GM18867 (cell line): ENCODE data around the gene ZNF609.
A peak's percentile ranks its signal among the peaks of the same experiment; 100 is the strongest.
"Not testable (repeated sequence)": the region's sequence is repeated elsewhere in the genome, so short reads cannot be mapped to it uniquely, and the experiment has no call there.

Experiments
- ATAC-seq: cut with Tn5 transposase; IDR thresholded peaks from one replicate; pipeline ENCODE4 v1.9.1; 2021; ENCODE audit warnings: mild to moderate bottlenecking, moderate library complexity; ENCODE audit not compliant: unreplicated experiment

Gene ZNF609

DNA sequence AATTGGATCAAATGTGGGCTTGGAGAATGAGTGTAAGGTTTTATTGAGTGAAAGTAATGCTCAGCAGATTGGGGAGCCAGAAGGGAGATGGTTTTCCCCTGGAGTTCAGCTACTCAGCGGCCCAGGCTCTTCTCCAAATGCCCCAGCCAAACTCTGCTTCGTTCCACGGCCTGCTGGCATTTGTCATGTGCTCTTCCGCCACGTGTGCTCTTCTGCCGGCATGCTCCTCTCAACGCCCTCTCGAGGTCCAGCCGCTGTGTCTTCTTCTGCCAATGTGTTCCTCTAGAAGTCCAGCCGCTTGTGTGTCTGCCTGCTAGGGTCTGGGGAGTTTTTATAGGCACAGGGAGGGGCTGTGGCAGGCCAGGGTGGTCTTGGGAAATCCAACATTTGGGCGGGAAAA lies 158.2 kb downstream of the ZNF609 start:
- no peak for ATAC-seq

DNA sequence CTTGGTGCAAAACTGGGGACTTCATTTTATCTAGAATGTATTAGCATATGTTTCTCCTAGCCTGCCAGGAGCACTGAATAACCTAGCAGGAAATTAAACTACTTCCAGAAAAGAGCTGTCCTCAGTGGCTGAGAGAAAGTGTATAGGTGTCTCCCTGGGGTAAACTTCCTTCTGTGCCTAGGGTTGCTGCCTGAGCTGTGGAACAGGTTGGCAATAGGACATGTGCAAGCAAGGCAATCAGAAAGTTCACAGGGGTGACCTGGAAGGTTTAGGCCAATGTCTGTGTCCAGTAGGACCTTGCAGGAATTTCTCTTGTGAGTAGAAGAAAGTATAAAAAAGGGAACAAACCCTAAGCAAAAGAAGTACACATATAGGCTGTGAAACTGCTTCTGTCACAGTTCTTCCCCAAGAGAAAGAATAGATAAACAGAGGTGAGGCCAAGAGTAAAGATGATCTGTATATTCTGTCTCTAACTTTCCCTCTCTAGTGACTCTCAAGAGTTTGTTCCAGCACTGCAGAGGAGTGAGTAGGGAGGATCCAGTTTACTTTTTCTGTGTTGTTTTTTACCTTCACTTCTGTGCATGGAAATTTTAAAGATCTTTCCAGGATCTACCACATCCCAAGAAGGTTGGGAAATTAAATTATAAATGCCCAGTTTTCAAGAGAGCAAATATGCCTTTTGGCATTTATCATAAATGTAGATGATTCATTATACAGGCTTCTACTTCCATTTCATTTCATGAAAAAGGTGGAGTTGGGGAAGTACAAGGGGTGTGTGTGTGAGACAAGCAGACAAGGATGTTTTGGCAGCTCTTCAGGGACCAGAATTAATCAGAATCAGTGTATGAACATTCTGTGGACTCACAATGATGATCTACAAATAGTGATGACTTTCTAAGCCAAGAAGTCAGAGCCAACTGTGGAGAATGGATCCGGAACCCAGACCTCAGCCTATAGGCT lies 159.8 kb downstream of the ZNF609 start:
- ATAC-seq = no peak

DNA sequence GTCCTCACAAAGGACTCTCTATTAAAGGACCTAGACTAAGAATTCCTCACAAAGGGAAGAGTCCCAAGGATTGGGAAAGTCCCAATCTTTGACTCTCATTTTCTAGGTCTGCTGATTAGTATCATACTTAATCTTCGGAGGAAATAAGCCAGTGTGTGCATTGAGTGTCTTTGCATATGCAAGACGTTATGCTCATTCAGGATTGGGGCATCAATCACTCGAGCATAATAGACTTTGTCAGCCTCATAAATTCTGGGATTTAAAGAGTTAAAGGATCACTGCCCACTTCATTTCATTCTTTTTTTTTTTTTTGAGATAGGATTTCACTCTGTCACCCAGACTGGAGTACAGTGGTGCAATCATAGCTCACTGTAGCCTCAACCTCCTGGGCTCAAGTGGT lies 160.7 kb downstream of the ZNF609 start:
- ATAC-seq = no peak

DNA sequence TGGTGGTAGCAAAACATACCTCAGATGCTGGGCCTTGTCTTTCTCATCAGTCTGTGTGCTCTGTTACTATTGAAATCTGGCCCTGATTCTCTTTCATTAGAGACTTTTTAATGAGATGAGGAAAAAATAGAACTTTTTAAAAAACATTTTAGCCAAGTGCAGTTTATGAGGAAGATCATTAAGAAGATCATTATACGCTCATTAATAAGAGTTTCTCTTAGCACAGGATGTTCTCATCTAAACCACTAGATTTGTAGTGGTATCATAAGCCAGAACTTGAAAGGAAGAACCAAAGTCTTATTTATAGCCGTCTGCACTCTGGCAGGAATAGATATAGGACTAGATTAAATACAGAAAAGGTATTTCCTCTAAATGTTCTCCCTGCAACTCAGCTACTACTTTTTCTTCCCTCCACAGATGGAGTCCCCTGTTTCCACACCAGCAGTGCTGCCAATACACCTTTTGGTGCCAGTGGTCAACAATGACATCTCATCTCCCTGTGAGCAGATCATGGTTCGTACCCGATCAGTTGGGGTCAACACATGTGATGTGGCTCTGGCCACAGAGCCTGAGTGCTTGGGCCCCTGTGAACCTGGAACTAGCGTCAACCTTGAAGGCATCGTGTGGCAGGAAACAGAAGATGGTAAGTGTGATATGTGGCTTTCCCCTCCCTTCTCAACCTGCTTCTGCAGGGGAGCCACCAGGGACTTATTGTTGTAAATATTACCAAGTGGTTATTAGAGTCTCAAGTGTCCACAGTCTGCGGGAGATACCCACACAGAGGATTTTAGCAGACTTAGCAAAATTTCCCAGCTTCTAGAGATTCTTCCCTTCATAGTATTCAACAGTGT lies 162.3 kb downstream of the ZNF609 start:
- ATAC-seq = peak; percentile 81

DNA sequence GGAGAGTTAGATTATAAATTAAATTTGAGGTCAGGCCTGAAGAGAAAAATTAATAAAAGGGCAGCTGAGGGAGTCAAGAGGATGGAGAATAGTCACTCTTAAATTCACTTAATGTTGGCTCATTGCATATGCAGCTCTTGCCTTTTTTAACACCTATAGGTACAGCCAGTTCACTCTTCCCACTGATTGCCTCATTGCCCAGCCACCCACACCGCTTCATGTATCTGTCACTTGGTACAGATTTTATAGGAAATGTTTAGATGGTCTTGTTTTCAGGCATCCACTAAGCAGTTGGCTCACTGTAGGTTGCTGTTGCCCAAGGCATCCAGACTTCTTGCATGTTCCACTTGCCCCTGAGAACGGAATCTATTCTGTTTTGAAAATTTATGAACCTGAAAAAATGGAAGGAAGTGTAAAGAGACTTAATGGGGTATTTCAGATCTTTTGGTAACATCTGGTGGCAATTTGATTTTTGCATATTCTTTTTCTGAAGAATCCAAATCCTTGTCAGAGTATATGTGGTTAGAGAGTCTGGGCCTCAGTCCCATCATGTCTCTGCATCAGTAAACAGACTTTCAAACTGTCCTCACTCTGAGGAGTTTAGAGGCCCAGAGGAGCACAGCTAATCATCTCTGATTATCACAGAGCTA lies 163.1 kb downstream of the ZNF609 start:
- ATAC-seq = no peak

DNA sequence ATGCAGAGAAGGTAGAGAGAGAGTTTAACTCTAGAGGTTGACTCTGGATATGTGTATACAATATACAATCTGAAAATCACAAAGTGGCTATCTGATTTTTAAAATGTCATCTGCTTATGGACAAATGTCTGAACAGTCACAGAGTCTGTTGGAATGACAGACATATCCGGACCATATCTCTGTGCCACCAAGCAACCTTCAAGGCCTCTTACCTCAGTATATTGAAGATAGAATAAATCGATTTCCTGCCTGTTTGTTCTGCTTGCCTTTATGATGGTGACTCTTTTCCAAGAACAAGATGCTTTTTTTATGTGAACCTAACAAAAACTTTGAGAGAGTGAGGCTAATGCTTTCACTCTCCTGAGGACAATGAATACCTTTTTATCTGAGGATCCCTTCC lies 163.9 kb downstream of the ZNF609 start:
- ATAC-seq = no peak

DNA sequence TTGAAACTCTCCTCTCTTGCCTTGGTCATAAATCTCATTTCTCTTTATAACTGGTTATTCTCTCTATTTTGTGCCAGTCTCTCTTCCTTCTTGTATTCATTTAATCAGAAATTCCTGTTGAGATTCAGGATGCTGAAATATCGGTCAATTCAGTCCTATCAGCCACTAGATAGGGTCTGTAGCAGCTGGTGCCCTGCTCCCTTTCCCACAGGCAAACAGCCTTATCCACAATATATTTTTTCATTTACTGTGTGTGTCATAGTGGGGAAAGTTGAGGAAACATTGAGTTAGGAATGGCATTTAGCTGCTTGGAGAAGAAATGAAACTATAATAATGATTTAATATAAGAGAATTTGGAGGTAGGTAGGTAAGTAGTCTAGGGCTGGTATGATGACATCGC lies 168.7 kb downstream of the ZNF609 start:
- no peak for ATAC-seq

DNA sequence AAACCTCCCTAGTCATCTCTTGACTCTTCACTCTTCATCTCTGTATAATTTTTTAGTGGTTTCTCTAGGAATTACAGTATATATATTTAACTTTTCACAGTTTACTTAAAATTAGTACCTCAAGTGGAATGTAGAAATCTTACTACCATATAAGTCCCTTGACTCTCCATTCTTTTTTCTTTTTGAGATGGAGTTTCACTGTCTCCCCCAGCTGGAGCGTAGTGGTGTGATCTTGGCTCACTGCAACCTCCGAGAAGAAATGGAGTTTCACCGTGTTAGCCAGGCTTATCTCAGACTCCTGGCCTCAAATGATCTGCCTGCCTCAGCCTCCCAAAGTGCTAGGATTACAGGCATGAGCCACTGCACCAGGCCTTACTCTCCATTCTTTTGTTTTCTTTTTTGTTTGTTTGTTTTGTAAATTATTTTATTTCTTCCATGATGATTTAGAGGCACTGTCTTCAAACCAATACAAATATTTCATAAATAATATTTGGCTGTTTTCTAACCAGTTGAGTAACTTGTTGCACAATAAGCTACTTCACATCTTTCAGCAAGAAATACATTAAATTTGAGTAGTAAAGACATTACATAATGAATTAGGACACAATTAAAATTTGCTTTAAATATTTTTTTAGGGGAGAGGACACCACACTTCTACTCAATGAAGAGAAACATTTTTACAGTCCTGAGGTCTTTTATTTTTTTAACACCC lies 170.2 kb downstream of the ZNF609 start:
- ATAC-seq = no peak

DNA sequence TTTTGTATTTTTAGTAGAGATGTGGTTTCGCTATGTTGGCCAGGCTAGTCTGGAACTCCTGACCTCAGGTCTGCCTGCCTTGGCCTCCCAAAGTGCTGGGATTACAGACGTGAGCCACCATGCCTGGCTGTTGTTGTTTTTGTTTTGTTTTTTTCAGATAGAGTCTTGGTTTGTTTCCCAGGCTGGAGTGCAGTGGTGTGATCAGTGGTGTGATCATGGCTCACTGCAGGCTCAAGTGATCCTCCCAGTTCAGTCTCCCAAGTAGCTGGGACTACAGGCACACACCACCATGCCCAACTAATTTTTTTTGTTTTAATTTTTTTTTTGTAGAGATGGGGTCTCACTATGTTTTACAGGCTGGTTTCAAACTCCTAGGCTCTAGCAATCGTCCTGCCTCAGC lies 172.3 kb downstream of the ZNF609 start:
- not testable (repeated sequence) for ATAC-seq

DNA sequence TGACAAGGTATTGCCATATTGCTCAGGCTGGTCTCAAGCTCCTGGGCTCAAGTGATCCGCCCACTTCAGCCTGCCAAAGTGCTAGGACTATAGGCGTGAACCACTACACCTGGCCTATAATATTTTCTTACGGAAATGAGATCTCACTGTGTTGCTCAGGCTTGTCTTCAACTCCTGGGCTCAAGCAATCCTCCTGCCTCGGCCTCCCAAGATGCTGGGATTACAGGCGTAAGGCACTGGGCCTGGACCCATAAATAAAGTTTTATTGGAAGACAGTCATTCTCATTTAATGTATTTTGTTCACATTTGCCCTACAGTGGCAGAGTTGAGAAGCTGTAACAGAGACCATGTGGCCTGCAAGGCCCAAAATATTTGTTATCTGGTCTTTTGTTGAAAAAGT lies 173.0 kb downstream of the ZNF609 start:
- no peak for ATAC-seq

DNA sequence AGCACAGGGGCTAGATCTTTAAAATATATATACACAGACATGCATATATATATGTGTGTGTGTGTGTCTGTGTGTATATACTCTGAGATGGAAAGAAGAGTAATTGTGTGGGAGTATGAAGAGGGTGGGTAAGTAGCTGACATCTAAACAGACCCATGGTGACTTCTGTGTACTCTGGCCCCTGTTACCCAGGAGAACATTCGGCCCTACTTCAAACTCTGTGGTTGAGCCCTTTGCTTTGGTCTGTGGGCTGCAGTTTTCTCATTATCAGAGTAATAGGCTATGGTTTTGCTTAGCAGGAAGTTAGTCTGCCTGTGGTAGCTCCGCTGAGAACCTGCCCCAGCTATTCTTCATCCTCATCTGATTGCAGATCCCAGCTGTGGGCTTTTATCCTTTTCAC lies 173.6 kb downstream of the ZNF609 start:
- peak; percentile 77 for ATAC-seq

DNA sequence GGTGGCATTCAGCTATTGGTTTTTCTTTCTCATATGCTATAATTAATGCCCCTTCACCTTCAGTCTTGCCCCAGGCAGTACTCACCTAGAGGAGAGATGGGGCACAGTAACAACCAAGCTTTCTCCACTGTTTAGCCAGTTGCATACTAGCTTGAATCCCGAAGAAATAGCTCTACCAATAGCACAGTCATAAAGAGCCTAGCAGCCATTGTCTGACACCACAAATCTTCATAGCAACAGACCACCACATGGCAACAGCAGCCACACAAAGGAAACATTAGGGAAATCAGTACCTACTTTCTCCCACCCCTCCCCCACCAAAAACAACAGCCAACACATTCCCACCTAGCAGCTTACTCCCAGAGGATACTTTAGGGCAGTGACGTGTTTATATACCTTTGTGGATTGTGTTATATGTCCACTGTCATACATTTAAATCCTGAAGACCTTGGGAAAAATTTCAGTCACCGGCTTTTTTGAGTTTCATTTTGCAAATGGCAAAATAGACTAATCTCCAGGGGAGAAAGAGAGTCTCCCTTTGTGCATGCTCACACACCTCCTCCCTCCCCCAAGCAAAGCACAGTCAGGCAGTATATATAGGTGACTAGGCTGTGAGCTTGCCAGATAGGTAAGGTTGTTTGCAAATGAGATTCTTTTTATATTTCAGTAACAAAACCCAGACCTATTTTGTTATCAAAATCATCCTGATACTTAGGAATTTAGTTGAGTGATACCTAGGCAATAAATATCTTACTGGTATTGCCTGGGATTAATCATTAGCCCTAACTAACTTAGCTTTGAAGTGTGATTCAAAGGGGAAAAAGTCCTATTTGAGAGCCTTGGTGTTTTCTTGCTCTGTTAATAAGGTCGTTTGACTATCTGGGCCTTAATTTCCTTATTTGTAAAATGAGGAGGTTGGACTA lies 174.5 kb downstream of the ZNF609 start:
- peak; percentile 42 for ATAC-seq

DNA sequence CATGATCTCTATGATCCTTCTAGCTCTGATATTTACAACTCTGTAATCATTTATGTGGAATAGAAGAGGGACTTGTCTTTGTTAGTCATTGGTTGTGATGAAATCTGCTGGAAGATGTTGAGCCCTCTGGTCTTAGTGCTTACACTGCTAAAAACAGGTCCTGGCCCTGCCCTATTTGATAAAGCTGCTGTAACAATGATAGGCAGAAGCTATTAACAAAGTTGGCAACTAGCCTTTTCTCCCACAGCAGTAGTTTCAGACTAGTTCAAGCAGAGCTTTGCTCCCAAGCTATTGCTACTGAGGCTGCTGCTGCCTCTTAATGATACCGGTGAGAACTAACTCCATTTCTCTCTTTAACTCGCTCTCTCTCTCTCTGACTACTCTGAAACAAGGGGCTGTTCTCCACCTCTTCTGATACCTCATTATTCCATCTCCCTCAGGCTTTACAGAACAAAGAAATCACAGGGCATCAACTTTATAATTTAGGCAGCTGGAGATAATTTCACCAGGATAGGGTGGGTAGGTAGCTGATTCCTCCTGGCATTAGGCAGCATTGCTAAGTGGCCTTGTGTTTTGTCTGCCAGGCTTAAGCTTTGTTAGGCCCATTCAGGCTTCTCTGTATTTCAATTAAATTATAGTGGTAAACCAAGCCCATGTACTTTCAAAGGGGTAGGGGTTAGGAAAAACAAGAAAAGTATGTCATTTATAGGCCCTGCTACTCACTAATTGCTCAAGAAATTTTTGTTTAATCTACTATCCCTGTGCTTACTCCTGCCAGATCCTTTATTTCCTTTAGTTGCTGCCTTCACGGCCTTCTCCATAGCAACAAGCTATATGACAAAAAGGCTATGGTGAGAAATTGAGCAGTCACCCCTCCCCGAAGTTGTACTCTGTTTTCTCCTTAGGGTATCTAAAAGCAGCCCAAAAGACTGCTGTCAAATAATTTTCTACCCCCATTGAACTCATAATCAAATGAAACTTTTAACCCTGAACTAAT lies 175.4 kb downstream of the ZNF609 start:
- no peak for ATAC-seq

DNA sequence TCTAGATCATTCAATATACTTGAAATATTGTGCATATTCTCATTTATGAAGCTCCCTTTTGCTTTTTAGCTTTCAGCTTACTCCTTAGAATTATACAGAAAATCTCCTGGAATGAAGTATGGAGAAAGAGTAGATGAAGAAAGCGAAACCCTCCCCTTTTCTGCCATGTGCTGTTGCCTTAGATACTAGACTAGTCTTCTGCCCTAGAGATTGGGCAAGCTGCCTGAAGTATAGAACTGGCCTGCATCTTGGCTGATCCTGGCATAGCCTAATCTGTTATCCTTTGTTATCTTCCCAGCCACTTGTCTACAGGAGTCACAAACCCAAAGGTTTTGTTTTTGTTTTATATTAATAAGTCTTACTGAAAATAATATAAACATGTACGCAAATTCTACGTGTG lies 176.2 kb downstream of the ZNF609 start:
- ATAC-seq = no peak

DNA sequence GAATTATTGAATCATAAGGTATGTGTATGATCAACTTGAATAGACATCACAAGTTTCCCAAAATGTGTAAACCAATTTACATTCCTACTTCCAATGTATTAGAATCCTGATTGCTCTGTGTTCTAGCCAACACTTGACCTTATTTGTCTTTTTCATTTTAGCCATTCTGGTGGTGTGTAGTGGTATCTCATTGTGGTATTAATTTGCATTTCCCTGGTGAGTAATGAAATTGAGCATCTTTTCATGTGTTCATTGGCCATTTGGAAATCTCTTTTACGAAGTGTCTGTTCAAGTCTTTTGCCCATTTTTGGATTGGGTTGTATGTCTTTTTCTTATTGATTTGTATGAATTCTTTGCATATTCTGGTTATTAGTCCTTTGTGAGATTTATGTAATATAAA lies 177.0 kb downstream of the ZNF609 start:
- ATAC-seq = no peak

DNA sequence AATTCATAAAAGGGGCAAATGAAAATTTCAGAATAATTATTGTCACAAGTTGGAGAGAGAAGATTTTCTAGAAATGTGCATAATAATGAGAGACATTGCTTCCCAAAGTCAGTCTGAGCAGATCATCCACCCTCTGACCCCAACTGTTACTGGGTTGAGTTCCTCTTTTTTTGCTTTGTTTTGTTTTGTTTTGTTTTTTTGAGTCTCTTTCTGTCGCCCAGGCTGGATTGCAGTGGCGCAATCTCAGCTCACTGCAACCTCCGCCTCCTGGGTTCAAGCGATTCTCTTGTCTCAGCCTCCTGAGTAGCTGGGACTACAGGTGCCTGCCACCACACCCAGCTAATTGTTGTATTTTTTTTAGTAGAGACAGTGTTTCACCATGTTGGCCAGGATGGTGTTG lies 179.4 kb downstream of the ZNF609 start:
- ATAC-seq = not testable (repeated sequence)

DNA sequence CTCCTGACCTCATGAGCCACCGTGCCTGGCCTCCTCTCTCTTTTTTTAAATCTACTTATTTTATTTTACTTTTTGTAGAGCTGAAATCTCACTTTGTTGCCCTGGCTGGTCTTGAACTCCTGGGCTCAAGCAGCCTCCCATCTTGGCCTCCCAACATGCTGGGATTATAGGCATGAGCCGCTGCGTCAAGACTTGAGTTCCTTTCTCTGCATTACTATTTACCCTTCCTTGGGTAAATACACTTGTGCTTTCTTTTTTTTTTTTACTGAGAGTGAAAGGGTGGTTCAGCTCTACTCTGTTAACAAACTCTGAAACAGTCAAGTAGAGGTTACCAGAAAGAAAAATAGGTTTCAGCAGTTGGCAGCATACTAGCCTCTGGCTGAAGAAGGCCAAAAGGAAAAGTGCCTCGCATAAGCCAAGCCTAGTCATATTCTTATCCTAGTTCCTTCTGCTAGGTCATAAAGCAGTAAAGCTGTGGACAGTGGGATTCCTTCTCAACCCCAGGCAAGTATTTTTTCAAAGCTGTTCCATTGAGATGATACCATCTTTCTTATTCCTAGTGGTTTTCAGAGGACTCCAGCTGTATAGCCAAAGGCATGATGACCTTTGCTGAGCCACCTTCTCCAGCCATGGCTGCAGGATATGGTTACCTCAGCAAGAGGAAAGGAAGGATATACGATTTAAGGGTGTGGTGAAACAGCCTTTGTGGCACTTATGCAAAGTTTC lies 179.9 kb downstream of the ZNF609 start:
- no peak for ATAC-seq

DNA sequence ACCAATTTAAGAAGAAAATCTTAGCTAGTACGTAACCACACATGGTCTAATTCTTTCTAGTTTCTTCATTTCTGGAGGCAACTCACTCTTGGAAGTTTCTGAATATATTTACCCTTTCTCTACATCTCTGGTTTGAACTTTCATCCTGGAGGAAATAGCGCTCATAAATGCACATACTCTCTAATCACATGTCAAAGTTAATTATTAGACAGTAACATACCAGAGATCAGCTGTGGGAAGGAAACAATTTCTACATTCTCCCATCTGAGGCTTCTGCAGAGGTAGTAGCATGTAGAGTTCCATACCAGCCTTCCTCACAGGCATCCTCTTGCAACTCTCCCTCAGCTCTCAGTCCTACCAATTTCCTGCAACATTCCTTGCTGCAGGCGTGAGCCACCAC lies 182.5 kb downstream of the ZNF609 start:
- ATAC-seq = no peak
